Liver (tissue), 9 donors: ENCODE results near the gene LHFPL6. TPM values are rescaled to one million over a fixed set of nuclear protein-coding genes. Genes with fewer than 3 reads are reported as not detected.

Source experiments
- DNase-seq: peaks from one replicate; pipeline ENCODE4 v3.0.0-alpha.2; 2017; ENCODE audit warnings: low spot score
- H3K27ac ChIP-seq, 2 donors: one replicate each; pipeline ENCODE4 v1.7.0; 2013; ENCODE audit warnings: inconsistent platforms in 2 of 2, low read length in 2 of 2, control low read depth in 1 of 2, low read depth in 1 of 2, mild to moderate bottlenecking in 1 of 2
- H3K27me3 ChIP-seq, 4 donors: one replicate each; pipeline versions ENCODE4 v1.6.1 to v1.7.0; 2013; ENCODE audit warnings: low read length in 3 of 4, inconsistent platforms in 1 of 4, mild to moderate bottlenecking in 1 of 4, moderate library complexity in 1 of 4; ENCODE audit not compliant: control insufficient read depth in 4 of 4, insufficient read depth in 4 of 4
- H3K36me3 ChIP-seq, 4 donors: one replicate each; pipeline versions ENCODE4 v1.6.1 to v1.7.0; 2013; ENCODE audit warnings: low read length in 3 of 4, mild to moderate bottlenecking in 3 of 4, low read depth in 1 of 4, moderate library complexity in 1 of 4; ENCODE audit not compliant: control insufficient read depth in 4 of 4, insufficient read depth in 3 of 4
- H3K4me1 ChIP-seq, 4 donors: one replicate each; pipeline versions ENCODE4 v1.6.1 to v1.7.0; 2013; ENCODE audit warnings: low read length in 3 of 4, mild to moderate bottlenecking in 3 of 4, moderate library complexity in 1 of 4; ENCODE audit not compliant: control insufficient read depth in 4 of 4, insufficient read depth in 4 of 4
- H3K4me3 ChIP-seq, 3 donors: one replicate each; pipeline versions ENCODE4 v1.6.1 to v1.7.0; 2013; ENCODE audit warnings: low read length in 3 of 3, control low read depth in 1 of 3, low read depth in 1 of 3, mild to moderate bottlenecking in 1 of 3
- H3K9ac ChIP-seq, 2 donors: one replicate each; pipeline ENCODE4 v1.7.0; 2013; ENCODE audit warnings: low read length in 2 of 2, mild to moderate bottlenecking in 2 of 2, moderate library complexity in 2 of 2, control low read depth in 1 of 2, low read depth in 1 of 2
- H3K9me3 ChIP-seq, 4 donors: one replicate each; pipeline versions ENCODE4 v1.6.1 to v1.7.0; 2013; ENCODE audit warnings: low read length in 3 of 4; ENCODE audit not compliant: control insufficient read depth in 4 of 4
- EGR1 ChIP-seq, 2 donors: IDR thresholded peaks; 2 replicates each; pipeline ENCODE4 v1.6.1; 2016 to 2018; ENCODE audit warnings: antibody characterized with exemption in 2 of 2, low read depth in 2 of 2
- FOXA1 ChIP-seq: IDR thresholded peaks from 2 replicates; pipeline ENCODE4 v1.6.1; 2016; ENCODE audit warnings: antibody characterized with exemption
- FOXA2 ChIP-seq: IDR thresholded peaks from 2 replicates; pipeline ENCODE4 v1.6.1; 2016; ENCODE audit warnings: antibody characterized with exemption
- GABPA ChIP-seq, 2 donors: IDR thresholded peaks in 1 of 2; conservative IDR thresholded peaks in 1 of 2; 2 replicates each; pipeline ENCODE4 v1.6.1; 2016; ENCODE audit warnings: antibody characterized with exemption in 2 of 2, mild to moderate bottlenecking in 1 of 2, moderate library complexity in 1 of 2
- HNF4A ChIP-seq, 2 donors: conservative IDR thresholded peaks; 2 replicates each; pipeline ENCODE4 v1.6.1; 2016; ENCODE audit warnings: antibody characterized with exemption in 2 of 2, mild to moderate bottlenecking in 2 of 2
- HNF4G ChIP-seq: IDR thresholded peaks from 2 replicates; pipeline ENCODE4 v1.6.1; 2016; ENCODE audit warnings: antibody characterized with exemption
- JUND ChIP-seq, 2 donors: IDR thresholded peaks; 2 replicates each; pipeline ENCODE4 v1.6.1; 2016; ENCODE audit warnings: antibody characterized with exemption in 2 of 2
- NR2F2 ChIP-seq: IDR thresholded peaks from 2 replicates; pipeline ENCODE4 v1.6.1; 2016; ENCODE audit warnings: antibody characterized with exemption
- RAD21 ChIP-seq, 2 donors: IDR thresholded peaks; 2 replicates each; pipeline ENCODE4 v1.6.1; 2016; ENCODE audit warnings: antibody characterized with exemption in 2 of 2, mild to moderate bottlenecking in 2 of 2
- RXRA ChIP-seq, 2 donors: IDR thresholded peaks; 2 replicates each; pipeline ENCODE4 v1.6.1; 2017 to 2018; ENCODE audit warnings: antibody characterized with exemption in 2 of 2, mild to moderate bottlenecking in 1 of 2
- SP1 ChIP-seq: IDR thresholded peaks from 2 replicates; pipeline ENCODE4 v1.6.1; 2018; ENCODE audit warnings: antibody characterized with exemption, mild to moderate bottlenecking
- TAF1 ChIP-seq: conservative IDR thresholded peaks from 2 replicates; pipeline ENCODE4 v1.6.1; 2016; ENCODE audit warnings: antibody characterized with exemption, mild to moderate bottlenecking
- YY1 ChIP-seq: IDR thresholded peaks from 2 replicates; pipeline ENCODE4 v1.6.1; 2016; ENCODE audit warnings: antibody characterized with exemption, mild to moderate bottlenecking
- WGBS: extraction: QIAGEN DNeasy Blood & Tissue Kit; methylation state at CpG from one replicate; pipeline ENCODE4 v1.1.7; 2013; 5-methylcytosine and 5-hydroxymethylcytosine counted together
- polyA plus RNA-seq, 2 donors: library from polyadenylated mRNA; stranded (reverse) in 1 of 2; unstranded in 1 of 2; fragments of 200-250 nt in 1 of 2; fragments of >200 nt in 1 of 2; fragmentation: Nextera tagmentation in 1 of 2; extraction: Ambion mirVana in 1 of 2; gene quantifications; one replicate each; pipeline versions ENCODE4 v1.2.1 to v1.2.3, GENCODE V29; 2013 to 2015
- total RNA-seq, 2 donors: library from RNA; depleted of rRNA; stranded (reverse); fragments of >200 nt; gene quantifications; one replicate each; pipeline ENCODE4 v1.2.3, GENCODE V29; 2014
- TF ChIP-seq, protein P1 (sequence below): fragments of 150-350 bp; IDR thresholded peaks from 2 replicates; pipeline ENCODE4 v1.5.1; 2017; ENCODE audit warnings: improper control_type of control experiment, low read depth, low read length; ENCODE audit not compliant: missing input control
- TF ChIP-seq, protein P2 (sequence below): IDR thresholded peaks from 2 replicates; pipeline ENCODE4 v1.6.1; 2016; ENCODE audit warnings: antibody characterized with exemption
- TF ChIP-seq, protein P3 (sequence below): IDR thresholded peaks from 2 replicates; pipeline ENCODE4 v1.6.1; 2016; ENCODE audit warnings: antibody characterized with exemption
- TF ChIP-seq, protein P4 (sequence below): IDR thresholded peaks from 2 replicates; pipeline ENCODE4 v1.6.1; 2016; ENCODE audit warnings: antibody characterized with exemption
- TF ChIP-seq, protein P5 (sequence below): IDR thresholded peaks from 2 replicates; pipeline ENCODE4 v1.6.1; 2016; ENCODE audit warnings: antibody characterized with exemption, mild to moderate bottlenecking
- donor health status: healthy.
- donor health status: healthy.
- donor health status: healthy.
- donor health status: healthy.
- donor health status: healthy.

The LHFPL6 gene
- total and polyA plus RNA-seq, 4 donors, result 2.6 to 8.3 (median 5.5) TPM

DNA sequence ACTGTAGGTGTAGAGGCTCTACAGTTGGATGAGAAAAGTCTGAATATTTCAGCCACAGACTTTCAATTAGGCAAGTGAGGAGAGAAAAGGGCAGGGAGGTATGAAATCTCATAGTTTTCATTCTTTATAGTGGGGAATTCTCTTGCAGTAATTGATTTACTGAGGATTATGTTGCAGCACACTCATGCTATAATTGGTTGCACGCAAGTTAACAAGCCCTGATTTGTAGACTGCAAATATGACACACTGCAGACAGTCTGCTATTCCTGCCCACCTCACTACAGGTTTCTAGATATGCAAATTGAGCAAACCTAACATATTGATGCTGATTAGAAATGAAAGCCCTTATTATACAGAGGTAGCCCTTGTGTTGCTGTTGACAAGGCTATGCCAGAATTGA, 139.4 kb downstream of the LHFPL6 start:
- H3K27me3 ChIP-seq, result no peaks in the 10 kb centered on the region
- 92% methylated on average over 1 of the region's 1 CpG for WGBS
- no peak overlapping the region for H3K27ac ChIP-seq
- H3K36me3 ChIP-seq, result no peaks in the 10 kb centered on the region
- no peaks in the 10 kb centered on the region for H3K9me3 ChIP-seq
- no peak overlapping the region for H3K4me3 ChIP-seq
- DNase-seq, result no peak
- no peak overlapping the region for H3K9ac ChIP-seq
- peaks cover 0 to 6% (median 0%) of the 10 kb centered on the region in 4 donors for H3K4me1 ChIP-seq
- TF ChIP-seq RAD21 (IDR thresholded peaks at IDR 0.05) (no peak), GABPA (IDR thresholded peaks at IDR 0.05 in 1 of 2, conservative IDR thresholded peaks at IDR 0.05 in 1 of 2) (no peak), RXRA (IDR thresholded peaks at IDR 0.05) (no peak), YY1 (no peak), JUND (IDR thresholded peaks at IDR 0.05) (no peak), FOXA1 (no peak), HNF4A (conservative IDR thresholded peaks at IDR 0.05) (no peak), HNF4G (no peak), NR2F2 (no peak), SP1 (no peak), TAF1 (no peak), FOXA2 (no peak)
- TF ChIP-seq, protein P1, sequence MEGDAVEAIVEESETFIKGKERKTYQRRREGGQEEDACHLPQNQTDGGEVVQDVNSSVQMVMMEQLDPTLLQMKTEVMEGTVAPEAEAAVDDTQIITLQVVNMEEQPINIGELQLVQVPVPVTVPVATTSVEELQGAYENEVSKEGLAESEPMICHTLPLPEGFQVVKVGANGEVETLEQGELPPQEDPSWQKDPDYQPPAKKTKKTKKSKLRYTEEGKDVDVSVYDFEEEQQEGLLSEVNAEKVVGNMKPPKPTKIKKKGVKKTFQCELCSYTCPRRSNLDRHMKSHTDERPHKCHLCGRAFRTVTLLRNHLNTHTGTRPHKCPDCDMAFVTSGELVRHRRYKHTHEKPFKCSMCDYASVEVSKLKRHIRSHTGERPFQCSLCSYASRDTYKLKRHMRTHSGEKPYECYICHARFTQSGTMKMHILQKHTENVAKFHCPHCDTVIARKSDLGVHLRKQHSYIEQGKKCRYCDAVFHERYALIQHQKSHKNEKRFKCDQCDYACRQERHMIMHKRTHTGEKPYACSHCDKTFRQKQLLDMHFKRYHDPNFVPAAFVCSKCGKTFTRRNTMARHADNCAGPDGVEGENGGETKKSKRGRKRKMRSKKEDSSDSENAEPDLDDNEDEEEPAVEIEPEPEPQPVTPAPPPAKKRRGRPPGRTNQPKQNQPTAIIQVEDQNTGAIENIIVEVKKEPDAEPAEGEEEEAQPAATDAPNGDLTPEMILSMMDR, result no peak
- TF ChIP-seq, protein P2, sequence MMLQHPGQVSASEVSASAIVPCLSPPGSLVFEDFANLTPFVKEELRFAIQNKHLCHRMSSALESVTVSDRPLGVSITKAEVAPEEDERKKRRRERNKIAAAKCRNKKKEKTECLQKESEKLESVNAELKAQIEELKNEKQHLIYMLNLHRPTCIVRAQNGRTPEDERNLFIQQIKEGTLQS, result no peak
- TF ChIP-seq, protein P3, sequence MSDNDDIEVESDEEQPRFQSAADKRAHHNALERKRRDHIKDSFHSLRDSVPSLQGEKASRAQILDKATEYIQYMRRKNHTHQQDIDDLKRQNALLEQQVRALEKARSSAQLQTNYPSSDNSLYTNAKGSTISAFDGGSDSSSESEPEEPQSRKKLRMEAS, result no peak
- TF ChIP-seq, protein P4, sequence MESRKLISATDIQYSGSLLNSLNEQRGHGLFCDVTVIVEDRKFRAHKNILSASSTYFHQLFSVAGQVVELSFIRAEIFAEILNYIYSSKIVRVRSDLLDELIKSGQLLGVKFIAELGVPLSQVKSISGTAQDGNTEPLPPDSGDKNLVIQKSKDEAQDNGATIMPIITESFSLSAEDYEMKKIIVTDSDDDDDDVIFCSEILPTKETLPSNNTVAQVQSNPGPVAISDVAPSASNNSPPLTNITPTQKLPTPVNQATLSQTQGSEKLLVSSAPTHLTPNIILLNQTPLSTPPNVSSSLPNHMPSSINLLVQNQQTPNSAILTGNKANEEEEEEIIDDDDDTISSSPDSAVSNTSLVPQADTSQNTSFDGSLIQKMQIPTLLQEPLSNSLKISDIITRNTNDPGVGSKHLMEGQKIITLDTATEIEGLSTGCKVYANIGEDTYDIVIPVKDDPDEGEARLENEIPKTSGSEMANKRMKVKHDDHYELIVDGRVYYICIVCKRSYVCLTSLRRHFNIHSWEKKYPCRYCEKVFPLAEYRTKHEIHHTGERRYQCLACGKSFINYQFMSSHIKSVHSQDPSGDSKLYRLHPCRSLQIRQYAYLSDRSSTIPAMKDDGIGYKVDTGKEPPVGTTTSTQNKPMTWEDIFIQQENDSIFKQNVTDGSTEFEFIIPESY, result no peak
- TF ChIP-seq, protein P5, sequence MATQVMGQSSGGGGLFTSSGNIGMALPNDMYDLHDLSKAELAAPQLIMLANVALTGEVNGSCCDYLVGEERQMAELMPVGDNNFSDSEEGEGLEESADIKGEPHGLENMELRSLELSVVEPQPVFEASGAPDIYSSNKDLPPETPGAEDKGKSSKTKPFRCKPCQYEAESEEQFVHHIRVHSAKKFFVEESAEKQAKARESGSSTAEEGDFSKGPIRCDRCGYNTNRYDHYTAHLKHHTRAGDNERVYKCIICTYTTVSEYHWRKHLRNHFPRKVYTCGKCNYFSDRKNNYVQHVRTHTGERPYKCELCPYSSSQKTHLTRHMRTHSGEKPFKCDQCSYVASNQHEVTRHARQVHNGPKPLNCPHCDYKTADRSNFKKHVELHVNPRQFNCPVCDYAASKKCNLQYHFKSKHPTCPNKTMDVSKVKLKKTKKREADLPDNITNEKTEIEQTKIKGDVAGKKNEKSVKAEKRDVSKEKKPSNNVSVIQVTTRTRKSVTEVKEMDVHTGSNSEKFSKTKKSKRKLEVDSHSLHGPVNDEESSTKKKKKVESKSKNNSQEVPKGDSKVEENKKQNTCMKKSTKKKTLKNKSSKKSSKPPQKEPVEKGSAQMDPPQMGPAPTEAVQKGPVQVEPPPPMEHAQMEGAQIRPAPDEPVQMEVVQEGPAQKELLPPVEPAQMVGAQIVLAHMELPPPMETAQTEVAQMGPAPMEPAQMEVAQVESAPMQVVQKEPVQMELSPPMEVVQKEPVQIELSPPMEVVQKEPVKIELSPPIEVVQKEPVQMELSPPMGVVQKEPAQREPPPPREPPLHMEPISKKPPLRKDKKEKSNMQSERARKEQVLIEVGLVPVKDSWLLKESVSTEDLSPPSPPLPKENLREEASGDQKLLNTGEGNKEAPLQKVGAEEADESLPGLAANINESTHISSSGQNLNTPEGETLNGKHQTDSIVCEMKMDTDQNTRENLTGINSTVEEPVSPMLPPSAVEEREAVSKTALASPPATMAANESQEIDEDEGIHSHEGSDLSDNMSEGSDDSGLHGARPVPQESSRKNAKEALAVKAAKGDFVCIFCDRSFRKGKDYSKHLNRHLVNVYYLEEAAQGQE, result no peak

DNA sequence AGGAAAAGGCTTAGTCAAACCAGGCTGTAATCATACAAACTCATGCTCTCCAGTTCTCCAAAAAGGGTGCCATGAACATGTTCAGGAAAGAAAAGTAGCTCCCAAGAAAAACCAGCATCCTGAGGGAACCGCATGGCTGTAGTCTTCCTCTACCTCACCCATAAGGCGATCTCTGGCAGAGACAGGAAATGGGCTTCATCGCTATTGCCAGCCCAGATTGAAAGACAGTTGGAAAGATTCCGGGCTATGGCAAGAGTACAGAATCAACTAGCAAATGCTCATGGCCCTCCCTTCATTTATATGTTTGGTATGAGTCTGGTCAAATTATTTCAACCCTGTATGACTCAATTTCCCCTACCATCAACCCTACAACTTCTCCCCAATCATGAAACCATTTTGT, 140.1 kb downstream of the LHFPL6 start:
- H3K27me3 ChIP-seq, result no peaks in the 10 kb centered on the region
- H3K4me1 ChIP-seq, result peaks cover 0 to 6% (median 0%) of the 10 kb centered on the region in 4 donors
- TF ChIP-seq HNF4G (no peak), RAD21 (IDR thresholded peaks at IDR 0.05) (no peak), GABPA (IDR thresholded peaks at IDR 0.05 in 1 of 2, conservative IDR thresholded peaks at IDR 0.05 in 1 of 2) (no peak), JUND (IDR thresholded peaks at IDR 0.05) (no peak), FOXA2 (no peak), EGR1 (IDR thresholded peaks at IDR 0.05; ENCODE audit: low read depth in 2 of 2) (no peak), HNF4A (conservative IDR thresholded peaks at IDR 0.05) (no peak), FOXA1 (no peak)
- TF ChIP-seq, protein P3, result no peak
- TF ChIP-seq, protein P2, result no peak
- TF ChIP-seq, protein P4, result no peak
- H3K27ac ChIP-seq, result no peak overlapping the region
- no peak for DNase-seq
- 91% methylated on average over 4 of the region's 4 CpGs for WGBS
- H3K36me3 ChIP-seq, result no peaks in the 10 kb centered on the region
- no peaks in the 10 kb centered on the region for H3K9me3 ChIP-seq
- H3K9ac ChIP-seq, result no peak overlapping the region
- H3K4me3 ChIP-seq, result no peak overlapping the region
